HTERT RPE-1 (cell line): ENCODE measurements around the gene AGAP2.
"Not testable (repeated sequence)": the region's sequence is repeated elsewhere in the genome, so short reads cannot be mapped to it uniquely, and the experiment has no call there.

Experiments used
- in situ Hi-C: fragments of 300-500 bp; cut with MboI; formaldehyde crosslinking; loops from 4 replicates; pipeline ENCODE4 v1.14.3; 2020; ENCODE audit warnings: low sequenced_read_pairs

AGAP2 gene

GRCh38 chr12:57738661-57739237, at the start of gene AGAP2:
AGAP2 (minus strand) TSS chr12:57738742; CDS start chr12:57738246, 496 bp downstream.
- in situ Hi-C loops: no loop called here

GRCh38 chr12:57783861-57784260, 45.3 kb upstream of the AGAP2 start:
- in situ Hi-C loops: no loop called here

- in situ Hi-C loops: no loop called here
Observed at GRCh38 chr12:57783466-57783801, 44.9 kb upstream of the AGAP2 start.

GRCh38 chr12:57782608-57783465, 44.3 kb upstream of the AGAP2 start, which contains the start of gene TSFM:
TSFM (plus strand) TSS chr12:57782787; CDS start chr12:57782802, 15 bp downstream.
- in situ Hi-C loops: no loop called here

DNA sequence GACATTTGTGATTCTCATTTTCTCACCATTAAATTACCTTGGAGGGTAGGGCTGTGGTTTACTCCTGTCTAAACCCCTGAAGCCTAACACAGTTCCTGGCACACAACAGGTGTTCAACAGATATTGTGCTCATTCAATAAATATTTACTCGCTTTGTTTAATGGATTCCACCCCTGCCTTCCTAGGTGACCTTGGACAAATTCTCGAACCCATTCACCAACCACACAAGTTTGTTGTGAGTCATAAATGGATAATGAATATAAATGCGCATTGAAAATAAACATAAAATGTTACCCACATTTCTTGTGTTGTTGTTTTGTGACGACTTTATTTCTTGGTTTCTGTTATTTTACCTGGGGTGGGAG, 43.7 kb upstream of the AGAP2 start:
- in situ Hi-C loops: no loop called here

- in situ Hi-C loops: no loop called here
Observed at GRCh38 chr12:57781801-57782200, 43.3 kb upstream of the AGAP2 start.

GRCh38 chr12:57781244-57781643, 42.7 kb upstream of the AGAP2 start:
- in situ Hi-C loops: no loop called here

DNA sequence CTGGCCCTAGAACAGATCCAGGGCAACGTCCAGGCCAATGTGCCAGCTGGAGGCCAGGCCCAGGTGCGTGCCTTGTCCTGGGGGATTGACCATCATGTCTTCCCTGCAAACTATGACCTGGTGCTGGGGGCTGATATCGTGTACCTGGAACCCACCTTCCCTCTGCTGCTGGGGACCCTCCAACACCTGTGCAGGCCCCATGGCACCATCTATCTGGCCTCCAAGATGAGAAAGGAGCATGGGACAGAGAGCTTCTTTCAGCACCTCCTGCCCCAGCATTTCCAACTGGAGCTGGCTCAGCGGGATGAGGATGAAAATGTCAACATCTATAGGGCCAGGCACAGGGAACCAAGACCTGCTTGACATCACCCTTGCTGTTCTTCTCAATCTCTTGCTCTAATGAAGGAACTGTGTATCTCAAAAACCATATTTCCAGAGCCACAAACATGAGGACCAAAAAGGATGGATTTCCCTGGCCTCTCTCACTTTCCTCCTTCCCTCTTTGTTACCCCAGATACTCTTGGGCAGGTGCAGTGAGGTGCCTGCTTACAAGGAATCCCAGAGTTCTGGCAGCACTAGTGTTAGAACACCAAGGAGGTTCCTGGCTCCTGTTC, 41.8 kb upstream of the AGAP2 start:
- in situ Hi-C loops: no loop called here

DNA sequence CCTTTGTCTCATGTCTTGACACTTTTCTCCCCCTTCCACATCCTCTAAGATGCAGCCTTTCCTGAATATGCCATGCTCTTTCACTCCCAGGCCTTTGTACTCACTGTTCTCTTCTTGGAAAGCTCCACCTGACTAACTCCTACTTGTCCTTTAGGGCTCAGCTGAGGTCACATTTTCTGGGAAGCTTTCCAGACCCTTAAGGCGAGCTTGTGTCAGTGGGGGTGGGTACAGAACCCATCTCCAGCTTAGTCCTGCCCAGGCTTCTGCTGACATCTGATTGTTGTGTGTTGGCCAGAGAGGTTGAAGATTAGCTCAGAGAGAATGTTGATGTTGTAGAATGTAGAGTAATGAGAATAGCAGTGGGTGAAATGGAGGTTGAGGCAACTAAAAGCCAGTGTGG, 41.2 kb upstream of the AGAP2 start:
- in situ Hi-C loops: no loop called here

DNA sequence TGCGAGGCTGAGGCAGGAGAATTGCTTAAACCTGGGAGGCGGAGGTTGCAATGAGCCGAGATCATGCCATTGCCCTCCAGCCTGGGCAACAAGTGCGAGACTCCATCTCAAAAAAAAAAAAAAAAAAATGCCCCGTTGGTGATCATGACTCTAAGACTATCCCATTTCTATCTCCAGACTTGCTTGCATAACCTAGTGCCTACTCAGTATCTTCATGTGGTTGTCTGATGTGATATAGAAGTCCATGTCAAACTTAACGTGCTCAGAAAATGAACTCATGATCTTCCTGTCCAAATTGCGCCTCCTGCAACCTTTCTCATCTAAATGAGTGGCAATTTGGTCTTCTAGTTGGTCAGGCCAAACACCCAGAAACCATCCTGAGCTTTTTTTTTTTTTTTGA, 39.4 kb upstream of the AGAP2 start:
- in situ Hi-C loops: no loop called here

DNA sequence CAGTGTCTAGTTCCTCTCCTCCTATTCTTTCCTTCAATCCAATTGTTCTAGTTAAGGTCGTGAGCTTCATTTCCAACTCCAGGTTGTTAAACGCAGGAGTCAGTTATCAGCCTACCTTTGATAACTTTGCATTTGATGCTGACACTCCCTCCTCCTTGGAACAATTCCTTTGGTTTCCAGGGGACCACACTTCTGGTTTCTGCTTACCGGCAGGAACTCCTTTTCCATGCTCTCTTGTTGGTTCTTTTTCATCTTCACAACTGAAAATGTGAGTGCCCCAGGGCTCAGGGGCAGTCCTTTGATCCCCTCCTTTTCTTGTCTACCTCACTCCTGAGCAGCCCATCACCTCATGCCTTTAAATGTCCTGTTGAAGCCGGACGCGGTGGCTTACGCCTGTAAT, 38.8 kb upstream of the AGAP2 start:
- in situ Hi-C loops: no loop called here

DNA sequence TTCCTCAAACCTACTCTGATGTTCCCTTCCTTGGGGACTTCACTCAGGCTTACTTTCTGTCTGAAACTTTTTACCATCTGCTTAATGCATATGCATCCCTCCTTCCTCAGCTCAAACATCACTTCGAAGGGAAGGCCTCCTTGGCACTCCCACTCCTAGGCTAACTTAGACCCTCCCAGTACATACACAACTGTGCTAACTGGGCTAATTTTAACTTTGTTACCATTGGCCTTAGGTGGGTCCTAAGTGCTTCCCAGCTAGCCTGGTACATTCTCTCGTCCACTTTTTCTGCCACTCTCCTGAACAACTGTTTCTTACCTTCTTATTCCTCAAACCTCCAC, 37.7 kb upstream of the AGAP2 start:
- in situ Hi-C loops: no loop called here

GRCh38 chr12:57775563-57776246, 37.2 kb upstream of the AGAP2 start:
- in situ Hi-C loops: no loop called here

- in situ Hi-C loops: no loop called here
Observed at GRCh38 chr12:57775044-57775443, 36.5 kb upstream of the AGAP2 start.

- in situ Hi-C loops: not testable (repeated sequence)
Observed at GRCh38 chr12:57774634-57775033, 36.1 kb upstream of the AGAP2 start.

- in situ Hi-C loops: no loop called here
Observed at GRCh38 chr12:57772429-57773322, 34.1 kb upstream of the AGAP2 start, which contains the start of gene EEF1AKMT3. EEF1AKMT3 (plus strand) TSS chr12:57772614; CDS start chr12:57772725, 111 bp downstream.

- in situ Hi-C loops: no loop called here
Observed at GRCh38 chr12:57771873-57772428, 33.4 kb upstream of the AGAP2 start, which contains the start of gene METTL1. METTL1 (minus strand) TSS chr12:57772105; CDS start chr12:57772083, 22 bp downstream.

DNA sequence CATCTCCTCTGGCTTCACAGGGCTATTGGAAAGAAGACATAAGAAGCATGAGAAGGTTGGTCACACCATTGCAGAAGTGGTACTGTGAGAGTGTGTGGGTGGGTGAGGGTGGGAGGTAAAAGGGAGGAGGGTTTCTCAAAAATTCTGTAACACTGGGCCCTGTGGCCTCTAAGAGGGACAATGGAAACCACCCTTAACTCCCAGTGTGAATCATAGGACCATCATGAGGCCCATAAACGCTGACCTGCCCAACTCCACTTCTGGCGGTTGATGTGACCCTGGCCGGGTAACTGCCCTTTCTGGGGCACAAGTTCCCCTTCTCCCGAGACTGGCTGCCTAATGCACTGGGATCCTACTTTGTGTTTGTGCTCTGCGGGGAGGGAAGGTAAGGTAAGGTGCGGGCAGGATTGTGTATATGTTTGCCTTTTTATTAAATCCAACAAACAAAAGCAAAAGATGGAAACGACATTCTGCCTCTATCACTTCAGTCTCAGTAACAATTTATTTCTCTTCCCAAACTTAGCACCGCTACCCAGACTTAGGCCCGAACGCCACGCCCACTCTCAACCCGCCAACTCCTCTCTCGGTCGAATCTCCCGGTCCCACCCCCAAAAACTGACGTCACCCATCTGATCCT, 32.8 kb upstream of the AGAP2 start:
- in situ Hi-C loops: no loop called here

- in situ Hi-C loops: no loop called here
Observed at GRCh38 chr12:57770734-57771133, 32.2 kb upstream of the AGAP2 start.

DNA sequence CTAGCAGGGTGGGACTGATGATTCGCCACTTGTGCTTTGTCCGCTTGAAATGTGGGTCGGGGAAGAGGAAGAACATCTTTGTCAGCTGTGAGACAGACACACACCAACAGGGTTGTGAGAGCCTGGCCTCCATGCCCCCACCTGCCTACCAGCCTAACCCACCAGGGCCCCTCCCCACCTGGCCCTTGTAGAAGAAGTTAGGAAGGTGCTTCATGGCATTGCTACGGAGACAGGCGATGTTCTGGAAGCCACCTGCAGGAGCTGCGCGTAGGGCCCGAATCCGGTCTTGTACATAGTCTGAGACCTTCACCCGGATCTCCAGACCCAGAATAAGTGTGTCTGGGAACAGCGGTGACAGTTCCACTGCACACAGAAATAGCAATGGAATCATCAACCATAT, 31.1 kb upstream of the AGAP2 start:
- in situ Hi-C loops: no loop called here
